Mucosa of gallbladder (tissue), 1 donor: ENCODE measurements around the gene SP140L. TPM values are rescaled to one million over a fixed set of nuclear protein-coding genes. Genes with fewer than 3 reads are reported as not detected.
"Not testable (repeated sequence)": the region's sequence is repeated elsewhere in the genome, so short reads cannot be mapped to it uniquely, and the experiment has no call there.

Experiments used
- DNase-seq: peaks from one replicate; pipeline ENCODE4 v3.0.0-alpha.2; 2020; ENCODE audit warnings: low spot score
- total RNA-seq: library from RNA; stranded (reverse); gene quantifications from one replicate; pipeline ENCODE4 v1.2.1, GENCODE V29; 2021
- donor health status: DM: no; HTN: no; CAD: no.

SP140L gene
- total RNA-seq, 1 donor from 2014 or later: 19.5 TPM

DNA sequence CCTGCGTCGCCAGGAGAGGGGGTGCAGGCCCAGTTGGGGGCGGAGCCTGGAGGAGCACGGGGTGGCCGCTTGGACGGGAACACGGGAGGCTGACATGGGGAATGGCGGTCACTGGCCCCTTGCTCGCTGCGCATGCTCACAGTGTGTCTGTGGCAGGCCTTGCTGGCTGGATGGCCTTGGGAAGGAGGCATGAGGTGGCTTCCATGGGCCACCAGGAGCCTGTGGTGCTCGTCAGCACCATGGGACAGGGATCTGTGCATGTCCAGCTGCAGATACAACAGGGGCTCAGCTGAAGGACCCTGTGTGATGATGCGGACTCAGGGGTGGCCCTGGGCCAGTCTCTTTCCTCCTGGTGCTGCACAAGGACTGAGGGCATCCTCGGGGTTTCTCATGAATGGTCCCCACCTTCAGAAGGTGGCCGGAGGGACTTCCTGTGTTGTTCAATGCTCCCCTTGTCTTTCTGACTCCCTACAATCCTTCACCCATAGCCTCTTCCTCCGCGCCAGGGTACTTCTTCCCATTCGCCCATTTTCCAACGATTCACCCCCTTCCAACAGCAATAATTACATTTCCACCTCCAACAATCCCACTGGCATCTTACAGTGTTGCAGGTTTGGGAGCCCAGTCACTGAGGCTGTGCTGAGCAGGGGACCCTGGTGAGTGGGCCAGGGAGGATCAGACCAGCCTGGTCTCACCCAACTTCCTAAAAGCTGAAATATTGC lies 3.4 kb upstream of the SP140L start:
- DNase-seq: no peak

DNA sequence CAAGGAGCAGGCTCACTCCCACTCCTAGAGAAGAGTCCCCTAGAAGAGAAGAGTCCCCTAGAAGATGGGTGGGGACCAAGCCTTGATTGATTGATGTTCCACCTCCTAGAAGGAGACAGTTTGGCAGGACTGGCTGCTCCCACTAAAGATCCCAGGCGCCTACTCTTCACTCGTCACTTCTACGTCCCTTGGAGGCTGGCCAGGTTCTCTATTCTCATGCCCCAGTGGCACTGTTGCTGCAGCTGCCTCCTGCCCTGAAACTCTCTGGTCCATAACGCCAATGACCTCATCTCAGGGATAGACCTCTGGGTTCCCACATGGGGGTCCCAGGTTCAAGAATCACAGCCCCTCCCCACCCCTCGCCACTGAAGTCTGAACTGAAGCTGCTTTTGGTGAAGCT lies 2.5 kb upstream of the SP140L start:
- DNase-seq: no peak

DNA sequence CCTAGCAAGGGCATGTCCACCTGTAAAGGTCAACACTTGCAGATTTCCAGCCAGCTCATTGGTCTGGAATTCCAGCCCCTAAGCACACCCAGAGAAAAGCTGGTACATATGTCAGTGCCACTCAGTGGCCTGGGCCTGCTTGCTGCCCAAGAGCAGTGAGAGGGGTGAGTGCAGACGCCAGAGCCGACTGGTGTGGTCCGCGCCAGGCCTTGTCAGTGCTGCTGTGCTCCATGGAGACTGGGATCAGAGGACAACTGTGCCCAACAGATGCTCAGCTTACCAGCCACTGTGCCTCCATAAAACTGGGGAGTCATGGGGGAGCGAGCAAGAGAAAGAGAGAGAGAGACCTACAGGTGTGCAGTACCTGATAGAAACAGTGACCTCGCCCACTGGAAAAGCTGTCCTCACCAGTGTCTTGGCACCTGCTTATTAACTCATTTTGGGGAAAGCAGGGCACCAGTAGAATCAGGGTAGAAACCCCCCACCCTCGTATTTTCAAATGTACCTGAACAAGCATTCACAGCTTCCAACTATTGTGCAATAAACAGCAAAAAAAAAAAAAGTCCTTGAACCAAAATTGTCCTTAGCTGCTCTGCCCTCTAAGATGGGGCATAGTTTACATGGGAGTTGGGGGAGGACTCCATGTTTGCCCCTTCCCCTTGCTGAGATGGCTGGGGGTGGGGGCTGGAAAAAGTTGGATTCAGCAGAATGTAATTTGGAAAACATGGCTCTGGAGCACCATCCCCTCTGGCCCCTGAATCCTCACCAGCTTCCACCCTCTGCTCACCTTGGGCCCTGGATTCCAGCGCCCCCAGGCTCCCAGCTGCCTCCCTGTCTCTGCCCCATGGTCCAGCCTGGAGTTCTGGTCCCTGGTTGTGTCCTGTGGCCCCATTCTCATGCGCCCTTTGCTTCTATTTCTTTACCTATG lies 1.4 kb upstream of the SP140L start:
- DNase-seq: no peak

DNA sequence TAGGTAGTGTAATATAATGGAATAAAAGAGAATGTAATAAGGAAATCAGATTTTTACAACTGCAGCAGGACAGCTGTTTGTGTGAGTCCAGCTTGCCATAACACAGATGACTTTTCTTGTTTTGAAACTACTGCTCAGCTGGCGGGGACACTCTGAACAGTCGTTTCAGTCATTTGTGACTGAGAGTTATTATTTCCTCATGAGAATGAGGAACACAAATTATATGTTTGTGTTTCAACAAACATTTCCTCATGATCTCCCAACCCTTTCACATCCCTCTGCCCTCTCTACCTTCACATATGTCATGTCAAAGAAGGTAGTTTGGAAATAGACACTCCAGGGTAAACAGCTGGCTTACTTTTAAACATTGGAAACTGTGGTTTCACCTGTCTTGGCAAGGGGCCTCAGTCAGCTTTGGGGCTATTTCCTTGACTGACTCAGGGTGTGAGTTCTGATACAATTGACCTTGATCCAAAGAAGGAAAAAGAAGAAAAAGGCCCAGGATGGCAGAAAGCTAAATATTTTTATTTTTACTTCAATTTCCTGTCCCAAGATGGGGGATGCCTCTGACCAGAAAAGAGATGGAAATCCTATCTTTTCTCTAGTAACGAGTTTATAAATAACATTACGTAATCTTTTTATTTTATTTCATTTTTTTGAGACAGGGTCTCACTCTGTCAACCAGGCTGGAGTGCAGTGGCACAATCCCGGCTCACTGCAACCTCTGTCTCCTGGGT lies 593 bp downstream of the SP140L start:
- DNase-seq: no peak

DNA sequence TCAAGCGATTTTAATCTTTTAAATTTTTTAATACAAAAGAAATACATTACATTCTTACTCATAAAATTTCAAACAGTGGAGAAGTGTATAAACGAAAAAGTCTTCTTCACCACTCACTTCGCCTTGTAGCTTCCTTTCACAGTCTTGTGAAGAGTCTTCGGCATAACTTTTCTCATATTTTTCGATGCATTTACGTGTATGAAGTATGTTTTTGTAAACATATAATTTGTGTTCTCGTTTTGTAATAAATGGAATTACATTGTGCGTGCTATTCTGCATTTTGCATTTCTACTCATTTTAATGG lies 1.1 kb downstream of the SP140L start:
- no peak for DNase-seq

DNA sequence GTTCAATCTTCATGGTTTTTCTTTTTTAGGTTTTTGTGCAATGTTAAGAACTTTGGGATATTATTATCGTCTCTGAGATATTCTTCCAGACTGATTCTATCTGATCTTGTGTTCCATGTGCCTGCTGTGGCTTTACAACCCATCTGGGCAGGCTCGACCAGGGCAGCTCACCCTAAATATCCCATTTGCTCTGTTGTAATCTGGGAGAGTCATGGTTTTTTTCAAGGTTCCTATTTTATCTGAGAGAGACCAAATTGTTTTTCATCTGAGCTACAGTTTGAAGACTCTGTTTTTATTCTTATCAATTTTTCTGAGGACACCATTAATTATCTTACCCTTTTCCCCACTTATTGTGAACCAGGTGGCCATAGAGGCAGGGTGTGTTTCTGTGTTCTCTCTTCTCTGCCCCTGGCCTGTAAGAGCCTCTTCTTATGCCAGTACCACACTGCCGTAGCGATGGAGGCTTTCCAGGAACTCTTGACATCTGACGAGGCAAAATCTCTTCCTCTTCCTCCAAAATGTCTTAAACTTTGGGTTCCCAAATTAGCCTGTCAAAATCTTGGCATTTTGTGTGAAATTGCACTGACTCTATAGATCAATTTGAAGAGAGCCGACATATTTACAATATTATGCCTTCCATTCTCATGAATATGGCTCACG lies 3.1 kb downstream of the SP140L start:
- DNase-seq: no peak

DNA sequence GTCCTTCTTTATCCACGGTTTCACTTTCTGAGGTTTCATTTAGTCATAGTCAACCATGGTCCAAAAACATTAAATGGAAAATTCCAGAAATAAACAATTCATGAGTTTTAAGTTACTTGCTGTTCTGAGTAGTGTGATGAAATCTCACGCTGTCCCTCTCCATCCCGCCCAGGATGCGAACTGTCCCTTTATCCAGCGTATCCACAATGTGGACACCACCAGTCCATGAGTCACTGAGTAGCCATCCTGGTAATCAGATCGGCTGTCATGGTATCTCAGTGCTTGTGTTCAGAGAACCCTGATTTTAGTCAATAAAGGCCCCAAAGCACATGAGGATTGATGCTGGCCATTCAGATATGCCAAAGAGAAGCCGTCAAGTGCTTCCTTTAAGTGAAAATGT lies 3.7 kb downstream of the SP140L start:
- DNase-seq: no peak

DNA sequence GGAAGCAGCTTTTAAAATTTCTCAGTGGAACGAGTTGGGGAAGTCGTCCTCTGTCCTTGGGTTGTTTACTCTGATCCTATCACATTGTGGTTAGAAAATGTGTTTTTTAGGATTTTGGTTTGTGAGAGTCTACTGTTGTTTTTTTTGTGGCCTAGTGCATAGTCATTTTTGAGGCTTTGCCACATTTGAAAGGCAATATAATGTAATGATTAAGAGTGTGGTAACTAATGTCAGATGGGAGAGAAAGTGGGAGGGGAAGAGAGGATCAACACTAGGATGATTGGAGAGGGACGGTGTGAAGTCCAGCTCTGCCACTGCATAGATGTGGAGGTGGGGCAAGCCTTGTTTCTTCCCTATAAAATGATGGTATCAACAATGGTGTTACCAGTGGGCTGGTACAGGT lies 8.5 kb downstream of the SP140L start:
- DNase-seq: no peak

DNA sequence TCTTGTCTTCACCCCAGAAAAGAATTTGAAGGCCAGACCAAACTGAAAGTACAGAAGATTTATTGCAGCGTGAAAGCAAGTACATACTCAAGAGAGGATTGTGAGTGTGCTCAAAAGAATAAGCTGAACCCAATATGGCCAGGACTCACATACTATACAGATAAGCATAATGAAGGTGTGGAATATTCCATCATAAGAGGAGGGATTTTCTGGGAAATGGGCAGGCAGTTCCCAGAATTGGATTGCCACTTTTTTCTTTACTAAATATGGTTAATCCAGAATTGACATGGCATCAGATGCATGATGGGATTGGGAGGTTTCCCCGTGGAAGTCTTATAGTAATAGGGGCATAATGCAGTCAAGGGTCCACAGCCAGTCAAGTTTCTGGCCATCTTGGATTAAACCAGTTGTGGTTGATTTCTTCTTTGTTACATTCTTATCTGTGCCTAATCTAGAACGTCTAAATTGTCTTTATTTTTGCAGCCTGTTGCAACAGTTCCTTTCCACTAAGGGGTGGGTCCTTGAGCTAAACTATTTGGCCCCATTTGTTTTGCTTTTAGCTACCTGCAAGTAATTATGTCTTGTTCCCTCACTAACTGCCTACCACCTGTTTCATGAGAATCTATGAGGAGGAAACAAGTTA lies 9.0 kb downstream of the SP140L start:
- no peak for DNase-seq

DNA sequence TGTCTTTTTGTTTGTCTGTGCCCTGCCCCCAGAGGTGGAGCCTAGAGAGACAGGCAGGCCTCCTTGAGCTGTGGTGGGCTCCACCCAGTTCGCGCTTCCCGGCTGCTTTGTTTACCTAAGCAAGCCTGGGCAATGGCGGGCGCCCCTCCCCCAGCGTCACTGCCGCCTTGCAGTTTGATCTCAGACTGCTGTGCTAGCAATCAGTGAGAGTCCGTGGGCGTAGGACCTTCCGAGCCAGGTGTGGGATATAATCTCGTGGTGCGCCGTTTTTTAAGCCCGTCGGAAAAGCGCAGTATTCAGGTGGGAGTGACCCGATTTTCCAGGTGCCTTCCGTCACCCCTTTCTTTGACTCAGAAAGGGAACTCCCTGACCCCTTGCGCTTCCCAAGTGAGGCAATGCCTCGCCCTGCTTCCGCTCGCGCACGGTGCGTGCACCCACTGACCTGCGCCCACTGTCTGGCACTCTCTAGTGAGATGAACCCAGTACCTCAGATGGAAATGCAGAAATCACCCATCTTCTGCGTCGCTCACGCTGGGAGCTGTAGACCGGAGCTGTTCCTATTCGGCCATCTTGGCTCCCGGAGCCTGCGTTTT lies 15.0 kb downstream of the SP140L start:
- not testable (repeated sequence) for DNase-seq

DNA sequence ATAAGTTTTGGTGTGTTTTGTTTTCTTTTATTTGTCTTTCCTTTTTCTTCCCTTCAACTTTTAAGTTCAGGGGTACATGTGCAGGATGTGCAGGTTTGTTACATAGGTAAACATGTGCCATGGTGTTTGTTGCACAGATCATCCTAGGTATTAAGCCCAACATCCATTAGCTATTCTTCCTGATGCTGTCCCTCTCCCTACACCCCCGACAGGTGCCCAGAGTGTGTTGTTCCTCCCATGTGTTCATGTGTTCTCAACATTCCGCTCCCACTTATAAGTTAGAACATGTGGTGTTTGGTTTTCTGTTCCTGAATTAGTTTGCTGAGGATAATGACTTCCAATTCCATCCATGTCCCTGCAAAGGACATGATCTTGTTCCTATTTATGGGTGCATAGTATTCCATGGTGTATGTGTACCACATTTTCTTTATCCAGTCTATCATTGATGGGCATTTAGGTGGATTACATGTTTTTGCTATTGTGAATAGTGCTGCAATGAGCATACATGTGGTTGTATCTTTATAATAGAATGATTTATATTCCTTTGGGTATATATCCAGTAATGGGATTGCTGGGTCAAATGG lies 16.1 kb downstream of the SP140L start:
- not testable (repeated sequence) for DNase-seq

DNA sequence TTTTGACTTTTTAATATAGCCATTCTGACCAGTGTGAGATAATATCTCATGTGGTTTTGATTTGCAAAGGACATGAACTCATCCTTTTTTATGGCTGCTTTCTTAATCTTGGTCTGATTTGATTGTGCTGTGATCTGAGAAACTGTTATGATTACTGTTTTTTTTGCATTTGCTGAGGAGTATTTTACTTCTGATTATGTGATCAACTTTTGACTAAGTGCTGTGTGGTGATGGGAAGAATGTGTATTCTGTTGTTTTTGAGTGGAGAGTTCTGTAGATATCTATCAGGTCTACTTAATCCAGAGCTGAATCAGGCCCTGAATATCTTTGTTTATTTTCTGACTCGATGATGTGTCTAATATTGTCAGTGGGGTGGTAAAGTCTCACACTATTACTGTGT lies 16.8 kb downstream of the SP140L start:
- DNase-seq: no peak

DNA sequence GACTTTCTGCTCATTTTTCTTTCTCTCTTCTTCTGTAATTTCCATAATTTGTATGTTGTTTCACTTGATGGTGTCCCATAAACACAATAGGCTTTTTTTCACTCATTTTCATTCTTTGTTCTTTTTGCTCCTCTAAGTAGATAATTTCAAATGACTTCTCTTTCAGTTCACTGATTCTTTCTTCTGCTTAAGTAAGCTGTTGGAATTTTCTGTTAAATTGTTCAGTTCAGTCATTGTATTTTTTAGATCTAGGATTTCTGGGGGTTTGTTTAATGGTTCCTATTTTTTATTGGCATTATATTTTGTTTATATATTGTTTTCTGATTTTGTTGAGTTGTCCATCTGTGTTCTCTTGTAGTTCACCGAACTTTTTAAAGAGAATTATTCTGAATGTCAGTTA lies 19.5 kb downstream of the SP140L start:
- no peak for DNase-seq

DNA sequence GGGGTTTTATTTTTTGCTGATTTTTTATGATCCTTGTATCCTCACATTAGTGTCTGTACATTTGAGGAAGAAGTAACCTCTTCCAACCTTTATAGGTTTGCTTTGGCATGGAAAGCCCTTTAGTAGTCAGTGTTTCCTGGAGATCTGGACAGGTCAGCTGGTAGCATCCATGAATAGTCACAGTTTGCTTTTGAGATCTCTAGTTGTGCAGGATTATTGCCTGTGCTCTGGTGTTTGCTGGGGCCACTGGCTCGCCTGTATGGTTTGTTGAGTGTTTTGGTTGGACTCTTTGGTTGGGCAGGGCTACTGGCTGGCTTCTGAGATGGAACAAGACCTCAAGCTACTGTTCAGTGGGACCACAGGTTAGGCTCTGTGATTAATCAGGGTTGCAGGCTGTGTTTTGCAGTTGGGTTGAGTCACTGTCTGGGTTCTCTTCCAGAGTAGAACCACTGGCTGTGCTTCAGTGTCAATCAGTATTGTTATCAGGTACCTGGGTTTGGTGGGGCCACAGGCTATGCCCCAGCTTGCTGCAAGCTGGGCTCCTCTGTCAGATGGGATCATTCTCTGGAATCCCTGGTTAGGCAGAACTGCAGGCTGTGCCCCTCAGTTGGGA lies 20.0 kb downstream of the SP140L start:
- DNase-seq: no peak

DNA sequence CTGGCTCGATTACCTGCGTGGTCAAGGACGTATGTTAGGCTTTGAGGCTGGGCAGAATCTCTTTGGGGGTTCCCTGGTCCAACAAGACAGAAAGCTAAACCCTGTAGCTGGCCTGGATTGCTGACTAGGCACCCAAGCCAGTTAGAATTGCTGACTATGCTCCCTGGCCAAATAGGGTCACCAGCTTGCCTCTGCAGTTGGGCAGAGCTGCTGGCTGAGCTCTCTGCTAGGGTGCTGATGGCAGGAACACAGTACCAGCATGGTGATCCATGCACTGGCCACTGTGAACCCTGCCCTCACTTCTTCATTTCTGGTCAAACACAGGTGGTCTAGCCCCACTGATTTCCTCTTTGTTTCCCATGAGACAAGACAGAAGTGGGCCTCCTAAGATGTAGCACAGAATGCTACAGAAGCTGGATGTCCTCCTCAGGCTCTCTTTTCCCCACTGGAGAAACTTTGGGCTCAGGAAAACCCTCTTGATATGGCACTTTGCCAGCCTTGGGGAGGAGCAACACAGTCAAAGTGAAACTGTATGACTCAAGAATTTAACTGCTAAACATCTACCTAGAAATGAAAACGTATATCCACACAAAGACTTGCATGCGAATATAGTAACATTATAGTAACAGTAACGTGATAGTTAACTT lies 20.8 kb downstream of the SP140L start:
- DNase-seq: no peak

DNA sequence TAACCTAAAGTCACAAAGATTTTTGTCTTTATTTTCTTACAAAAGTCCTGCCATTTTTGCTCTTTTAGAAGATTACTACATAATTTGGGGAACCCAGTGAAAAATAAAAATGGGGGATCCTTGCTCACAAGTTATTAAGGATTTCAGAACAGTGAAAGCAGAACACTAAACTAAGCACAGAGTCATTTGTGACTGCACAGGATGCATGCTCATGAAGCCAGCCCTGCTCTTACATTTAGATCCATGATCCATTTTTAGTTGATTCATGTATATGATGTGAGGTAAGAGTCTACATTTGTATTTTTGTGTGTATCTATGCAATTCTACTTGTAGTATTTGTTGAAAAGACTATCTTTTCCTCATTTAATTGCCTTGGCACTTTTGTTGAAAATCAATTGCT lies 21.8 kb downstream of the SP140L start:
- no peak for DNase-seq

DNA sequence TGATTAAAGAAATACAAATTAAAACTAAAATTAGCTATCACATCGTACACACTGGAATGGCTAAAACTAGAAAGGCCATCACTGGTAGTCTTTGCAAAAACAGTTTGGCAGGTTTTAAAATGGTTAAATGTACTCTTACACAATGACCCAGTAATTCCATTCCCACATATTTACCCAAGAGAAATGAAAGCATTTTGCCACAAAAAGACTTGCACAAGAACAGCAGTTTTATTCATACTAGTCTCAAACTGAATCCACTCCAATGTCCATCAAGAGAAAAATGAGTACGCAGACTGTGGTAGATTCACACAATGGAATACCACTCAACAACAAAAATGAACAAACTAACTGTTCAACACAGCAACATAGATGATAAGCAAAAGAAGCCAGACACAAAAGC lies 29.1 kb downstream of the SP140L start:
- no peak for DNase-seq

DNA sequence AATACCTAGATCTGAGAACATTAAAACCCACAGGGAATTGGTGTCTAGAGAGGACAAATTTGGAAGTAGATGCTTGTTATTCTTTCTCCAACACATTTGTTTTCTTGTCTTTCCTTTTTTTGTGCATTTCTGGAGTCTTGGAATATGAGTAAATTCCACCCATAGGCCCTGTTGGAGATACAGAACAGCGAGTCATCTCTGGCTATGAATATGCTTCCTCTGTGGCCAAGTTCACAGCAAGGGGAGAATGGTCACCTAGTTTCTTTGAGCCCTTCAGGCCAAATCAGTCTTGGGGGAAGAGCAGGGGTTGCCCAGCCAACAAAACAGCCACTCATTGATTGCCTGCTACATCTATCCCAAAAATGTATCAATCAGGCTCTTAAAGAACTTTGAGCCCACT lies 31.3 kb downstream of the SP140L start:
- DNase-seq: no peak

DNA sequence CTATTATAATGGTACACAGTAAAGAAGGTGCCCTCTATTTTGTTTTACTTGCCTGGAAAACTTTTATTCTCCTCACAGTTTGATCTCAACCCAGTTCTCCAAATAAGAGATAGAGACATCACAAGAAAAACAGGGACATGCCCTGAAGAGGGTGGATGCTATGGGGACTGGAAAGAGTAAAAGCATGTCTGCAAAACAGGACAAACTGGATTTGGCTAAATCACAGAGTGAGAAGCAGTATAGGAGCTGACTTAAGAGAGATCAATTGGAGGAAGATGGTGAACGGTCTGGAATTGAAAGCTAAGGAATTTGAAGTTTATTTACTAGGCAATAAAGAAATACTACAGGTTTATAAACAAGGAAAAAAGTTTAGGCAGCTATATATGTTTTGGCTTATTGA lies 33.0 kb downstream of the SP140L start:
- no peak for DNase-seq
